ENCODE results near the gene RORB.

Gene RORB

GRCh38 chr9:74501570-74501969 lies 4.4 kb downstream of the RORB start:
- no peak for TF ChIP-seq CTCF (IDR thresholded peaks at IDR 0.05; ENCODE audit: low read depth, low read length)
- DNase-seq: no peak
- no peaks in the 10 kb centered on the region for H3K36me3 ChIP-seq
- no peaks in the 10 kb centered on the region for H3K9me3 ChIP-seq
- no peaks in the 10 kb centered on the region for H3K4me1 ChIP-seq
- peaks cover 31% of the 10 kb centered on the region for H3K27me3 ChIP-seq
- H3K4me3 ChIP-seq (ENCODE audit: low read depth, low read length): no peak overlapping the region

GRCh38 chr9:74503219-74503618 lies 6.1 kb downstream of the RORB start:
- no peaks in the 10 kb centered on the region for H3K9me3 ChIP-seq
- H3K36me3 ChIP-seq: no peaks in the 10 kb centered on the region
- DNase-seq: no peak
- H3K4me3 ChIP-seq (ENCODE audit: low read depth, low read length): no peak overlapping the region
- peaks cover 21% of the 10 kb centered on the region for H3K27me3 ChIP-seq
- no peak for TF ChIP-seq CTCF (IDR thresholded peaks at IDR 0.05; ENCODE audit: low read depth, low read length)
- H3K4me1 ChIP-seq: no peaks in the 10 kb centered on the region

GRCh38 chr9:74503666-74504065 lies 6.5 kb downstream of the RORB start:
- no peak for TF ChIP-seq CTCF (IDR thresholded peaks at IDR 0.05; ENCODE audit: low read depth, low read length)
- Histone ChIP-seq H3K9me3 (no peaks in the 10 kb centered on the region), H3K4me1 (no peaks in the 10 kb centered on the region), H3K27me3 (peaks cover 16% of the 10 kb centered on the region), H3K36me3 (no peaks in the 10 kb centered on the region), H3K4me3 (ENCODE audit: low read depth, low read length) (no peak overlapping the region)
- no peak for DNase-seq

GRCh38 chr9:74511333-74511732 lies 14.2 kb downstream of the RORB start:
- no peaks in the 10 kb centered on the region for H3K27me3 ChIP-seq
- no peak for TF ChIP-seq CTCF (IDR thresholded peaks at IDR 0.05; ENCODE audit: low read depth, low read length)
- H3K9me3 ChIP-seq: no peaks in the 10 kb centered on the region
- no peaks in the 10 kb centered on the region for H3K36me3 ChIP-seq
- no peak overlapping the region for H3K4me3 ChIP-seq (ENCODE audit: low read depth, low read length)
- no peaks in the 10 kb centered on the region for H3K4me1 ChIP-seq
- no peak for DNase-seq

- no peaks in the 10 kb centered on the region for H3K36me3 ChIP-seq
- no peak for TF ChIP-seq CTCF (IDR thresholded peaks at IDR 0.05; ENCODE audit: low read depth, low read length)
- DNase-seq: no peak
- no peaks in the 10 kb centered on the region for H3K9me3 ChIP-seq
- no peaks in the 10 kb centered on the region for H3K27me3 ChIP-seq
- H3K4me1 ChIP-seq: no peaks in the 10 kb centered on the region
- H3K4me3 ChIP-seq (ENCODE audit: low read depth, low read length): no peak overlapping the region
Observed at GRCh38 chr9:74512416-74512815, 15.3 kb downstream of the RORB start.

GRCh38 chr9:74513221-74513620 lies 16.1 kb downstream of the RORB start:
- Histone ChIP-seq H3K4me3 (ENCODE audit: low read depth, low read length) (no peak overlapping the region), H3K9me3 (no peaks in the 10 kb centered on the region), H3K27me3 (no peaks in the 10 kb centered on the region; the same call in 1 of the 2 replicates), H3K4me1 (no peaks in the 10 kb centered on the region), H3K36me3 (no peaks in the 10 kb centered on the region)
- no peak for DNase-seq
- TF ChIP-seq CTCF (IDR thresholded peaks at IDR 0.05; ENCODE audit: low read depth, low read length): no peak
